Left colon (tissue), 2 donors: Measurements from ENCODE around the gene C1orf216. TPM values are rescaled to one million over a fixed set of nuclear protein-coding genes. Genes with fewer than 3 reads are reported as not detected.

Experiments used
- total RNA-seq, 2 donors: library from RNA; stranded (reverse); fragmentation: NEBNext Ultra II Directional; extraction: Animal tissue kit (Norgen Biotek cat#: 25700); gene quantifications; one replicate each; pipeline ENCODE4 v1.2.1, GENCODE V29; 2021
- donor health status: DM: no; HTN: no; CAD: no.
- donor health status: DM: yes; HTN: yes; CAD: no.

C1orf216 gene
- total RNA-seq, 2 donors from 2014 or later = 1.9 to 3.1 TPM

Other genes starting within 250 kb of the C1orf216 start
- 10 to 100 TPM; 74.0 to 84.4 TPM for gene KIAA0319L, start 161.5 kb downstream of the C1orf216 start, total RNA-seq
- 10 to 100 TPM in 1 of 2 donors, 1 to 10 TPM in 1; 8.6 to 11.2 TPM for gene NCDN, start 161.1 kb downstream of the C1orf216 start, total RNA-seq
- 1 to 10 TPM in 1 of 2 donors, under 1 TPM in 1; 0.75 to 1.1 TPM for gene TFAP2E, start 145.6 kb downstream of the C1orf216 start, total RNA-seq
- gene PSMB2, start 77.4 kb downstream of the C1orf216 start, total RNA-seq = 10 to 100 TPM; 40.2 to 49.1 TPM
- gene CLSPN, start 51.1 kb upstream of the C1orf216 start, total RNA-seq = 1 to 10 TPM; 1.9 to 4.3 TPM
- gene AGO4, start 89.1 kb upstream of the C1orf216 start, total RNA-seq = 10 to 100 TPM; 10.2 to 16.2 TPM
- 10 to 100 TPM; 23.7 to 25.1 TPM for gene AGO1, start 164.3 kb upstream of the C1orf216 start, total RNA-seq
- 10 to 100 TPM; 17.8 to 19.7 TPM for gene AGO3, start 212.2 kb upstream of the C1orf216 start, total RNA-seq